CD4-positive, alpha-beta T cell treated with Interleukin-15 for 1 hour (primary cell): ENCODE data around the gene AEBP2.
"Not testable (repeated sequence)": the region's sequence is repeated elsewhere in the genome, so short reads cannot be mapped to it uniquely, and the experiment has no call there.

ENCODE experiments used
- DNase-seq: peaks from one replicate; pipeline ENCODE4 v3.0.0-alpha.2; 2020

AEBP2 gene

GRCh38 chr12:19423166-19423930 lies 15.9 kb upstream of the AEBP2 start:
- DNase-seq, result no peak

GRCh38 chr12:19428246-19428645 lies 11.0 kb upstream of the AEBP2 start:
- DNase-seq, result no peak

GRCh38 chr12:19429491-19429890 lies 9.8 kb upstream of the AEBP2 start:
- not testable (repeated sequence) for DNase-seq

- no peak for DNase-seq
These were observed 8.3 kb upstream of the AEBP2 start for GRCh38 chr12:19430988-19431387.

GRCh38 chr12:19431407-19432308 lies 7.6 kb upstream of the AEBP2 start:
- no peak for DNase-seq

GRCh38 chr12:19432309-19433170 lies 6.8 kb upstream of the AEBP2 start:
- DNase-seq, result no peak

- no peak for DNase-seq
These were observed 4.8 kb upstream of the AEBP2 start for GRCh38 chr12:19434538-19434937.

GRCh38 chr12:19435831-19436497 lies 3.3 kb upstream of the AEBP2 start:
- DNase-seq, result no peak

GRCh38 chr12:19436931-19437330 lies 2.4 kb upstream of the AEBP2 start:
- DNase-seq, result no peak

- no peak for DNase-seq
These were observed 1.3 kb upstream of the AEBP2 start for GRCh38 chr12:19437996-19438395.

- peak; percentile 49 for DNase-seq
These were observed 947 bp downstream of the AEBP2 start for GRCh38 chr12:19440019-19440858.

GRCh38 chr12:19440916-19441315 lies 1.6 kb downstream of the AEBP2 start:
- no peak for DNase-seq

GRCh38 chr12:19443585-19443984 lies 4.3 kb downstream of the AEBP2 start:
- no peak for DNase-seq

GRCh38 chr12:19444097-19444496 lies 4.8 kb downstream of the AEBP2 start:
- DNase-seq, result no peak

GRCh38 chr12:19447386-19447785 lies 8.1 kb downstream of the AEBP2 start:
- DNase-seq, result no peak

- no peak for DNase-seq
These were observed 10.5 kb downstream of the AEBP2 start for GRCh38 chr12:19449814-19450213.

- DNase-seq, result no peak
These were observed 11.1 kb downstream of the AEBP2 start for GRCh38 chr12:19450362-19450761.

- no peak for DNase-seq
These were observed 11.9 kb downstream of the AEBP2 start for GRCh38 chr12:19451196-19451595.

GRCh38 chr12:19453961-19454360 lies 14.7 kb downstream of the AEBP2 start:
- no peak for DNase-seq

GRCh38 chr12:19454837-19455236 lies 15.5 kb downstream of the AEBP2 start:
- no peak for DNase-seq

GRCh38 chr12:19456176-19456575 lies 16.9 kb downstream of the AEBP2 start:
- no peak for DNase-seq

- no peak for DNase-seq
These were observed 18.3 kb downstream of the AEBP2 start for GRCh38 chr12:19457561-19457960.
